ENCODE results near the gene STK39. TPM values are rescaled to one million over a fixed set of nuclear protein-coding genes. Genes with fewer than 3 reads are reported as not detected.

The STK39 gene
- total RNA-seq, 1 donor from 2014 or later: 26.9 TPM

DNA sequence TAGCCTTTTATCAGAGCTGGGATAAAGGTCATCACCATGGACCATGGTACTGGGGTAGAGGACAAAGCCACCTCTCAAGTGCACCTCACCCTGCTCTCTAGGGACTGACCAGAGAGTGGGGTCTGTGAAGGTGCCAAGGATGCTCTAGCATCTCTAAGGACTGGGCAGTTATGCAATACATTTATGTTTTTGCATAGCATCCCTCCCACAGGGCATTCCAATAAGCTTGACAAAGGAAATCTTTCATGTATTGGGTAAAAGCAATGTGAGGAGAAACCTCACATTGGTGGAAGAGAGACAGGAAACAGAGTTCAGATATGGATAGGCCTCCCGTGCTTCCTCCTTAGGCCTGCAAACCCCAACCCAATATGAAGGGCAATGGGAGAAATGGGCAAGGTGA lies 31.6 kb downstream of the STK39 start:
- peak overlapping the region; percentile 5 for H3K27ac Mint-ChIP-seq (ENCODE audit: unreplicated experiment)

DNA sequence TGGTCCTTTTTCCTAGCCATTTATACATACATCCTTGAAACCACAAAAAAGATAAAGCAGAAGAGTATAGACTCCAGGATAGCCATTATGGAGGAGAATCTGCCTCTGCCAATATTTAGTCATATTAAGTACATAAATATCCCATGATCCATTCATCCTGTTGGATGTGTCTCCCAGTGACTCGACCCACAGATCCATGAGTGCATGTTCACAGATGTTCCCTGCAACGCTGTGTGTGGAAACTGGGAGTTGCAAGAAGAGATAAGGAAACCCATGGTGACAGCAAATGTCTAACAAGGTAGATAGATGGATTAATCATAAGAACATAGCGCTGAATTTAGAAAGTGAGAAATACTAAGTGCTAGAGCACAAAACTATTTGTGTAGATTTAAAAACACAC lies 34.5 kb downstream of the STK39 start:
- Mint-ChIP-seq H3K4me3 (ENCODE audit: unreplicated experiment) (no peak overlapping the region), H3K27ac (ENCODE audit: unreplicated experiment) (no peak overlapping the region), H3K27me3 (ENCODE audit: unreplicated experiment) (no peaks in the 10 kb centered on the region), H3K9me3 (ENCODE audit: unreplicated experiment) (no peaks in the 10 kb centered on the region), H3K4me1 (ENCODE audit: unreplicated experiment) (peaks cover 49% of the 10 kb centered on the region), H3K36me3 (ENCODE audit: unreplicated experiment) (peaks cover 10% of the 10 kb centered on the region)
- DNase-seq (ENCODE audit: extremely low spot score, unreplicated experiment): no peak
- TF ChIP-seq, protein P1, sequence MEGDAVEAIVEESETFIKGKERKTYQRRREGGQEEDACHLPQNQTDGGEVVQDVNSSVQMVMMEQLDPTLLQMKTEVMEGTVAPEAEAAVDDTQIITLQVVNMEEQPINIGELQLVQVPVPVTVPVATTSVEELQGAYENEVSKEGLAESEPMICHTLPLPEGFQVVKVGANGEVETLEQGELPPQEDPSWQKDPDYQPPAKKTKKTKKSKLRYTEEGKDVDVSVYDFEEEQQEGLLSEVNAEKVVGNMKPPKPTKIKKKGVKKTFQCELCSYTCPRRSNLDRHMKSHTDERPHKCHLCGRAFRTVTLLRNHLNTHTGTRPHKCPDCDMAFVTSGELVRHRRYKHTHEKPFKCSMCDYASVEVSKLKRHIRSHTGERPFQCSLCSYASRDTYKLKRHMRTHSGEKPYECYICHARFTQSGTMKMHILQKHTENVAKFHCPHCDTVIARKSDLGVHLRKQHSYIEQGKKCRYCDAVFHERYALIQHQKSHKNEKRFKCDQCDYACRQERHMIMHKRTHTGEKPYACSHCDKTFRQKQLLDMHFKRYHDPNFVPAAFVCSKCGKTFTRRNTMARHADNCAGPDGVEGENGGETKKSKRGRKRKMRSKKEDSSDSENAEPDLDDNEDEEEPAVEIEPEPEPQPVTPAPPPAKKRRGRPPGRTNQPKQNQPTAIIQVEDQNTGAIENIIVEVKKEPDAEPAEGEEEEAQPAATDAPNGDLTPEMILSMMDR (IDR thresholded peaks at IDR 0.05): no peak

More for the DNA sequence above, 31.6 kb downstream of the STK39 start:
- Mint-ChIP-seq H3K9me3 (ENCODE audit: unreplicated experiment) (no peaks in the 10 kb centered on the region), H3K36me3 (ENCODE audit: unreplicated experiment) (peaks cover 14% of the 10 kb centered on the region), H3K27me3 (ENCODE audit: unreplicated experiment) (no peaks in the 10 kb centered on the region), H3K4me1 (ENCODE audit: unreplicated experiment) (peaks cover 36% of the 10 kb centered on the region), H3K4me3 (ENCODE audit: unreplicated experiment) (no peak overlapping the region)
- no peak for DNase-seq (ENCODE audit: extremely low spot score, unreplicated experiment)
- TF ChIP-seq, protein P1 (IDR thresholded peaks at IDR 0.05): no peak

DNA sequence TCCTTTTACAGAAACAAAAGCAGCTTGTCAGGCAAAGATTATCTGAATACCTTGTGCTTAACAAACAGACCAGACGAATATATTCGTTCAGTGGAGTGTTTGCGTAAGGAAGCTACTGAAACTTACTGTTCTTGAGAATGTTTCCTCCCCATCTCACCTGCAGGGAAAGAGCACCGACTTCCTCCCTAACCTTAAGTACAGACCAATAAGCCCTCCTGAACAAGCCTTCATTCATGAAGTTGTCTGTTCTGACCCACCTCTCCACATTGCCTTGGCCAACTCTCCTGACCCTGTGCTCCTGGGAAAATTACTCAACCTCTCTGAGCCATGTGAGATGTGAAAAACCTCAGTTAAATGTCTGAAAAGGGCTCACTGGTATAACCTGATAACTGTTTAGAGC lies 35.2 kb downstream of the STK39 start:
- H3K9me3 Mint-ChIP-seq (ENCODE audit: unreplicated experiment): no peaks in the 10 kb centered on the region
- TF ChIP-seq, protein P1 (IDR thresholded peaks at IDR 0.05): no peak
- H3K27ac Mint-ChIP-seq (ENCODE audit: unreplicated experiment): no peak overlapping the region
- no peaks in the 10 kb centered on the region for H3K27me3 Mint-ChIP-seq (ENCODE audit: unreplicated experiment)
- no peak overlapping the region for H3K4me3 Mint-ChIP-seq (ENCODE audit: unreplicated experiment)
- no peak for DNase-seq (ENCODE audit: extremely low spot score, unreplicated experiment)
- peaks cover 52% of the 10 kb centered on the region for H3K4me1 Mint-ChIP-seq (ENCODE audit: unreplicated experiment)
- peaks cover 10% of the 10 kb centered on the region for H3K36me3 Mint-ChIP-seq (ENCODE audit: unreplicated experiment)

DNA sequence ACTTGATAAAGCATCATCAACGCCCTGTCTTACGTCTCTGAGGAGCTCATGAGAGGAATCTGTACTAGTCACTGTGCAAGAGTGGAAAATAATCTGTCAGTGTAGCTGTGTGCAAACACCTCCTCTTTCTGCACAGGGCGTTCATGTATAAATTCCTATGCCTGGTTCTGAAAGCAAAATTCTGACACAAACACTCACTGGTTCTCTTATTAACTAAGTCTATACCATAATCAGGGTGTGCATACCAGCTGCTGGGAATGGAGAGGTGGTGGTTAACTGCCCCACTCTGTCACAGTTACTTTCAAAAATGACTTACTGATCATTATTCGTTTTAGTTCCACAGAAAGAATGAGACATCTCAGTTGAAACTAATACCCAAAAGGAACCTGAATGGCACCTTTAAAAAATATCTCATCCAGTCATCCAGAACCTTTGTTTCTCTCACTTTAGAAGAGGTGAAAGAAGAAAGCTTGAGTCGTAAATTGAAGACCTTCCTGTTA lies 35.7 kb downstream of the STK39 start:
- TF ChIP-seq, protein P1 (IDR thresholded peaks at IDR 0.05): no peak
- Mint-ChIP-seq H3K36me3 (ENCODE audit: unreplicated experiment) (peaks cover 11% of the 10 kb centered on the region), H3K27me3 (ENCODE audit: unreplicated experiment) (no peaks in the 10 kb centered on the region), H3K9me3 (ENCODE audit: unreplicated experiment) (peaks cover under 1% of the 10 kb centered on the region), H3K4me3 (ENCODE audit: unreplicated experiment) (no peak overlapping the region), H3K4me1 (ENCODE audit: unreplicated experiment) (peaks cover 52% of the 10 kb centered on the region), H3K27ac (ENCODE audit: unreplicated experiment) (no peak overlapping the region)
- no peak for DNase-seq (ENCODE audit: extremely low spot score, unreplicated experiment)

- Mint-ChIP-seq H3K27ac (ENCODE audit: unreplicated experiment) (peak overlapping the region; percentile 35), H3K4me1 (ENCODE audit: unreplicated experiment) (peaks cover 45% of the 10 kb centered on the region), H3K4me3 (ENCODE audit: unreplicated experiment) (no peak overlapping the region), H3K27me3 (ENCODE audit: unreplicated experiment) (no peaks in the 10 kb centered on the region), H3K9me3 (ENCODE audit: unreplicated experiment) (peaks cover 3% of the 10 kb centered on the region), H3K36me3 (ENCODE audit: unreplicated experiment) (peaks cover 13% of the 10 kb centered on the region)
- TF ChIP-seq, protein P1 (IDR thresholded peaks at IDR 0.05): no peak
- no peak for DNase-seq (ENCODE audit: extremely low spot score, unreplicated experiment)
Observed at GRCh38 chr2:168210895-168211570, 36.4 kb downstream of the STK39 start.
